Neural cell (in vitro differentiated cells): ENCODE data around the gene MINDY4. TPM values are rescaled to one million over a fixed set of nuclear protein-coding genes. Genes with fewer than 3 reads are reported as not detected.

Experiments used
- H2AFZ ChIP-seq: fragments of 200-600, 300-800 bp; sonication (generic), shearing (Covaris generic); 2 replicates; pipeline ENCODE4 v1.6.0; 2014; ENCODE audit warnings: low read depth, mild to moderate bottlenecking, antibody characterized with exemption, low read length, moderate library complexity
- H3F3A ChIP-seq: fragments of 200-600 bp; shearing (Covaris generic); 2 replicates; pipeline ENCODE4 v1.6.1; 2016; ENCODE audit warnings: mild to moderate bottlenecking, moderate library complexity, mixed read lengths, antibody characterized with exemption, low read length; ENCODE audit not compliant: insufficient read depth, poor library complexity, severe bottlenecking
- H3K27ac ChIP-seq: fragments of 200-600, 300-800 bp; sonication (generic), shearing (Covaris generic); 2 replicates; pipeline ENCODE4 v1.5.1; 2014; ENCODE audit warnings: mild to moderate bottlenecking, low read length, moderate library complexity
- H3K27me3 ChIP-seq: fragments of 300-800, 200-600 bp; sonication (generic), shearing (Covaris generic); 2 replicates; pipeline ENCODE4 v1.6.0; 2014; ENCODE audit warnings: mild to moderate bottlenecking, low read depth, low read length, moderate library complexity; ENCODE audit not compliant: insufficient read depth
- H3K36me3 ChIP-seq: fragments of 300-800, 200-600 bp; sonication (generic), shearing (Covaris generic); 2 replicates; pipeline ENCODE4 v1.5.1; 2014; ENCODE audit warnings: mild to moderate bottlenecking, antibody characterized with exemption, low read length, moderate library complexity; ENCODE audit not compliant: insufficient read depth
- H3K4me2 ChIP-seq: fragments of 300-800, 200-600 bp; sonication (generic), shearing (Covaris generic); 2 replicates; pipeline ENCODE4 v1.6.0; 2014; ENCODE audit warnings: mild to moderate bottlenecking, low read length
- H3K4me3 ChIP-seq: fragments of 300-800, 200-600 bp; sonication (generic), shearing (Covaris generic); 2 replicates; pipeline ENCODE4 v1.5.1; 2014; ENCODE audit warnings: mild to moderate bottlenecking, low read length, moderate library complexity
- H3K79me2 ChIP-seq: fragments of 200-600 bp; shearing (Covaris generic); replicated peaks from 2 replicates; pipeline ENCODE4 v1.6.0; 2014; ENCODE audit warnings: mild to moderate bottlenecking, low read length, moderate library complexity; ENCODE audit not compliant: insufficient read depth
- H3K9ac ChIP-seq: fragments of 300-800, 200-600 bp; sonication (generic), shearing (Covaris generic); 2 replicates; pipeline ENCODE4 v1.6.1; 2016; ENCODE audit warnings: mild to moderate bottlenecking, low read length, mixed read lengths
- H3K9me2 ChIP-seq: fragments of 200-600 bp; shearing (Covaris generic); 2 replicates; pipeline ENCODE4 v1.6.1; 2016; ENCODE audit warnings: mild to moderate bottlenecking, low read length, mixed read lengths; ENCODE audit not compliant: insufficient read depth
- H3K9me3 ChIP-seq: fragments of 200-600, 300-800 bp; sonication (generic), shearing (Covaris generic); 2 replicates; pipeline ENCODE4 v1.6.1; 2016; ENCODE audit warnings: mild to moderate bottlenecking, mixed run types, low read length, moderate library complexity, mixed read lengths
- H4K20me1 ChIP-seq: fragments of 200-600 bp; shearing (Covaris generic); 2 replicates; pipeline ENCODE4 v1.6.1; 2016; ENCODE audit warnings: mild to moderate bottlenecking, mixed run types; ENCODE audit not compliant: insufficient read depth
- CTCF ChIP-seq: fragments of 450-650 bp; IDR thresholded peaks from 2 replicates; pipeline ENCODE4 v1.5.1; 2014; ENCODE audit warnings: antibody characterized with exemption, mild to moderate bottlenecking, moderate library complexity; ENCODE audit not compliant: poor library complexity, severe bottlenecking
- EP300 ChIP-seq: fragments of 450-650 bp; conservative IDR thresholded peaks from 2 replicates; pipeline ENCODE4 v1.6.1; 2014; ENCODE audit warnings: antibody characterized with exemption, mild to moderate bottlenecking, moderate library complexity; ENCODE audit not compliant: poor library complexity, severe bottlenecking
- EZH2 ChIP-seq: fragments of 200-600, 300-800 bp; shearing (Covaris generic), sonication (generic); IDR thresholded peaks from 2 replicates; pipeline ENCODE4 v1.6.1; 2014; ENCODE audit warnings: antibody characterized with exemption, low read length, borderline replicate concordance, mild to moderate bottlenecking; ENCODE audit not compliant: insufficient read depth, poor library complexity, severe bottlenecking
- MXI1 ChIP-seq: fragments of 450-650 bp; conservative IDR thresholded peaks from 2 replicates; pipeline ENCODE4 v1.6.1; 2014; ENCODE audit warnings: antibody characterized with exemption, mild to moderate bottlenecking; ENCODE audit not compliant: poor library complexity, severe bottlenecking
- POLR2AphosphoS5 ChIP-seq: IDR thresholded peaks from 2 replicates; pipeline ENCODE4 v1.6.1; 2012
- RAD21 ChIP-seq: fragments of 450-650 bp; conservative IDR thresholded peaks from 2 replicates; pipeline ENCODE4 v1.6.1; 2014; ENCODE audit warnings: antibody characterized with exemption, mild to moderate bottlenecking, moderate library complexity
- REST ChIP-seq: IDR thresholded peaks from 2 replicates; pipeline ENCODE4 v1.6.1; 2012; ENCODE audit warnings: borderline replicate concordance
- SMC3 ChIP-seq: fragments of 450-650 bp; conservative IDR thresholded peaks from 2 replicates; pipeline ENCODE4 v1.6.1; 2014; ENCODE audit warnings: antibody characterized with exemption, mild to moderate bottlenecking, moderate library complexity; ENCODE audit not compliant: poor library complexity
- TAF1 ChIP-seq: IDR thresholded peaks from 2 replicates; pipeline ENCODE4 v1.6.1; 2012; ENCODE audit warnings: low read depth
- polyA plus RNA-seq: library from polyadenylated mRNA; depleted of rRNA; stranded (reverse); fragments of >200 nt; gene quantifications from 2 replicates; pipeline ENCODE4 v1.2.3, GENCODE V29; 2014

MINDY4 gene
- polyA plus RNA-seq, 1 donor from 2014 or later, result 1.0 TPM

DNA sequence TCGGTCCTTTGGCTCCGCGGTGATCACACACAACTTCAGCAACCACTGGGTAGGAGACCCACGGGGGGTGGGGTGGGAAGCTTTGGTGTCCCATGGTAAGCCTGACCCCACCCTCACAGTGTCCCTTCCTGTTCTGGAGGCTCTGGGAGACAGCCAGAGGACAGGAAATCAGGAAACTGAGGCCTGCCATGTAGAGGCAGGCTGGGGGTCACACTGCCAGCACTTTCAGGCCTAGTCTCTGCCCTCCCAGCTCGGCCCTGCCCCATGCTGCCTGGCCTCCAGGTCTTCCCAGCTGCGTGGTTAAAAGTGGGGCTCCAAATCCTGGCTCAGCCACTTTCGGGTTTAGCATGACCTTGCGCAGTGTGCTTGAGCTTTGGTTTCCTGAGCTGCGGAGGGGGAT is 151.4 kb downstream of the MINDY4 start:
- no peak for TF ChIP-seq RAD21
- TF ChIP-seq CTCF, result no peak
- no peak for TF ChIP-seq REST
- no peak for TF ChIP-seq EP300
- TF ChIP-seq SMC3, result no peak
- no peak for TF ChIP-seq TAF1
- TF ChIP-seq POLR2AphosphoS5, result no peak
- peaks cover 7% of the 10 kb centered on the region for H3K9me3 ChIP-seq
- H2AFZ ChIP-seq, result no peak overlapping the region
- no peaks in the 10 kb centered on the region for H3F3A ChIP-seq
- no peak overlapping the region for H3K4me2 ChIP-seq
- no peaks in the 10 kb centered on the region for H3K27me3 ChIP-seq
- no peaks in the 10 kb centered on the region for H3K36me3 ChIP-seq
- H3K9ac ChIP-seq, result no peak overlapping the region
- H3K79me2 ChIP-seq, result no peaks in the 10 kb centered on the region
- H4K20me1 ChIP-seq, result no peaks in the 10 kb centered on the region
- H3K9me2 ChIP-seq, result no peaks in the 10 kb centered on the region
- no peak overlapping the region for H3K27ac ChIP-seq
- no peak overlapping the region for H3K4me3 ChIP-seq

GRCh38 chr7:30923009-30923773 is 152.0 kb downstream of the MINDY4 start:
- Histone ChIP-seq H3K9ac (no peak overlapping the region), H3K9me3 (peaks cover 7% of the 10 kb centered on the region), H3K9me2 (no peaks in the 10 kb centered on the region), H3F3A (no peaks in the 10 kb centered on the region), H3K4me3 (no peak overlapping the region), H3K36me3 (no peaks in the 10 kb centered on the region), H2AFZ (no peak overlapping the region), H3K27me3 (no peaks in the 10 kb centered on the region), H4K20me1 (no peaks in the 10 kb centered on the region), H3K4me2 (no peak overlapping the region), H3K79me2 (no peaks in the 10 kb centered on the region), H3K27ac (no peak overlapping the region)
- TF ChIP-seq POLR2AphosphoS5, result no peak
- no peak for TF ChIP-seq RAD21
- TF ChIP-seq SMC3, result no peak
- no peak for TF ChIP-seq EZH2
- no peak for TF ChIP-seq TAF1
- no peak for TF ChIP-seq EP300
- TF ChIP-seq CTCF, result no peak
- no peak for TF ChIP-seq REST
- no peak for TF ChIP-seq MXI1
